Measurements from ENCODE around the gene COL25A1. TPM values are rescaled to one million over a fixed set of nuclear protein-coding genes. Genes with fewer than 3 reads are reported as not detected.

Gene COL25A1
- total RNA-seq, 1 experiment from 2014 or later: 4.2 TPM

DNA sequence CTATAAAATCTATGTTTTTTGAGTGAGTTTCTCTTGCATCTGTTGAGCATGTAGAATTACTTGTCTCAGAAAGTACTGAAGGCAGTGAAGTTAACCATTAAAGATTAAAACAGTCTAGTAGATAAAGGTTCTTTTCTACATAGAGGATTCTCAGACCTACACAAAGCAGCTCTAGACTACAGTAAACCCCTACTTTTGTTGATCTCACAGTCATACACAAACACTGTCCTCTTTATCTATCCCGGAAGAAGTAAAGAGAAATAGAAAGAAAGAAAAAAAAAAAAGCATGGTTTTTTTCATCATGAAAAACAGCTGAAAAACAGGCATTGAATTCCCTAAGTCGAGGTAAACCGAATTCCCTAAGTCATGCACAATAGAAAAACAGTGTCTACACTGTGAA, 58.6 kb downstream of the COL25A1 start:
- H4K91ac ChIP-seq (ENCODE audit: insufficient read length, low read depth, low read length): no peak overlapping the region
- H3K4ac ChIP-seq (ENCODE audit: low read depth, low read length): no peak overlapping the region
- no peak overlapping the region for H3K4me3 Mint-ChIP-seq
- H3K9me3 ChIP-seq (ENCODE audit: control insufficient read depth, low read depth, low read length): no peaks in the 10 kb centered on the region
- no peaks in the 10 kb centered on the region for H3K27me3 Mint-ChIP-seq (ENCODE audit: low read depth)
- H3K4me1 ChIP-seq (ENCODE audit: insufficient read depth, low read length): no peaks in the 10 kb centered on the region
- H3K23ac ChIP-seq (ENCODE audit: insufficient read length, low read depth, low read length): no peak overlapping the region
- no peak overlapping the region for H2AFZ ChIP-seq (ENCODE audit: low read length)
- H3K23me2 ChIP-seq (ENCODE audit: insufficient read length, low read depth, low read length, poor library complexity, severe bottlenecking): no peaks in the 10 kb centered on the region
- DNase-seq: no peak
- H3K27ac ChIP-seq (ENCODE audit: insufficient read length, low read depth, low read length): no peak overlapping the region
- no peak overlapping the region for H4K5ac ChIP-seq (ENCODE audit: insufficient read length, low read depth, low read length)
- no peak overlapping the region for H2BK15ac ChIP-seq (ENCODE audit: low read depth, low read length)
- no peaks in the 10 kb centered on the region for H3K79me2 ChIP-seq (ENCODE audit: insufficient read depth, low read length)
- H2BK5ac ChIP-seq (ENCODE audit: insufficient read length, low read length): no peak overlapping the region
- H3K9ac ChIP-seq (ENCODE audit: extremely low read depth, insufficient read length, low read length): no peak overlapping the region
- no peak overlapping the region for H2BK20ac ChIP-seq (ENCODE audit: low read depth, low read length, poor library complexity, severe bottlenecking)
- TF ChIP-seq, protein P1, sequence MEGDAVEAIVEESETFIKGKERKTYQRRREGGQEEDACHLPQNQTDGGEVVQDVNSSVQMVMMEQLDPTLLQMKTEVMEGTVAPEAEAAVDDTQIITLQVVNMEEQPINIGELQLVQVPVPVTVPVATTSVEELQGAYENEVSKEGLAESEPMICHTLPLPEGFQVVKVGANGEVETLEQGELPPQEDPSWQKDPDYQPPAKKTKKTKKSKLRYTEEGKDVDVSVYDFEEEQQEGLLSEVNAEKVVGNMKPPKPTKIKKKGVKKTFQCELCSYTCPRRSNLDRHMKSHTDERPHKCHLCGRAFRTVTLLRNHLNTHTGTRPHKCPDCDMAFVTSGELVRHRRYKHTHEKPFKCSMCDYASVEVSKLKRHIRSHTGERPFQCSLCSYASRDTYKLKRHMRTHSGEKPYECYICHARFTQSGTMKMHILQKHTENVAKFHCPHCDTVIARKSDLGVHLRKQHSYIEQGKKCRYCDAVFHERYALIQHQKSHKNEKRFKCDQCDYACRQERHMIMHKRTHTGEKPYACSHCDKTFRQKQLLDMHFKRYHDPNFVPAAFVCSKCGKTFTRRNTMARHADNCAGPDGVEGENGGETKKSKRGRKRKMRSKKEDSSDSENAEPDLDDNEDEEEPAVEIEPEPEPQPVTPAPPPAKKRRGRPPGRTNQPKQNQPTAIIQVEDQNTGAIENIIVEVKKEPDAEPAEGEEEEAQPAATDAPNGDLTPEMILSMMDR (conservative IDR thresholded peaks at IDR 0.05): no peak
- no peaks in the 10 kb centered on the region for H4K20me1 ChIP-seq (ENCODE audit: control insufficient read depth, insufficient read depth, insufficient read length)
- H3K18ac ChIP-seq (ENCODE audit: insufficient read length, low read depth, low read length): no peak overlapping the region
- H4K8ac ChIP-seq (replicated peaks; ENCODE audit: insufficient read length, low read depth, low read length): no peak overlapping the region
- H3K79me1 ChIP-seq (ENCODE audit: insufficient read depth, low read depth, low read length, poor library complexity, severe bottlenecking): no peaks in the 10 kb centered on the region
- no peaks in the 10 kb centered on the region for H3K9me3 Mint-ChIP-seq
- H3K4me1 Mint-ChIP-seq: no peaks in the 10 kb centered on the region
- no peak overlapping the region; a peak in 1 of 7 replicates for H3K27ac Mint-ChIP-seq
- no peak overlapping the region for H3K14ac ChIP-seq (ENCODE audit: insufficient read depth, low read length)
- no peak overlapping the region for H3T11ph ChIP-seq (ENCODE audit: low read length)
- no peak overlapping the region for H2BK12ac ChIP-seq (ENCODE audit: insufficient read length, low read depth, low read length)
- H2AK5ac ChIP-seq (ENCODE audit: insufficient read length, low read length): no peak overlapping the region
- no peak overlapping the region for H3K56ac ChIP-seq (ENCODE audit: insufficient read length, low read depth, low read length)
- no peaks in the 10 kb centered on the region for H3K36me3 Mint-ChIP-seq (ENCODE audit: insufficient read depth in 1 of 3, low read depth in 3 of 3)
- H3K27me3 ChIP-seq (ENCODE audit: insufficient read depth, low read length): no peaks in the 10 kb centered on the region
- no CpG with 5 or more reads among the region's 3 CpGs for WGBS (ENCODE audit: extremely low coverage, insufficient read length, low lambda C conversion rate)
- no peak overlapping the region for H2BK120ac ChIP-seq (ENCODE audit: low read depth, low read length, poor library complexity, severe bottlenecking)
- no peak overlapping the region for H3K4me2 ChIP-seq (ENCODE audit: insufficient read depth, insufficient read length, low read length)
